HepG2 (cell line): ENCODE results near the gene CTRL. TPM values are rescaled to one million over a fixed set of nuclear protein-coding genes. Genes with fewer than 3 reads are reported as not detected.

ENCODE experiments used
- EEA1 ChIP-seq: sonication (generic); formaldehyde crosslinking; IDR thresholded peaks from 2 replicates; pipeline ENCODE4 v1.5.1; 2020; ENCODE audit warnings: mild to moderate bottlenecking, missing genetic modification reagents, borderline replicate concordance
- FLYWCH1 ChIP-seq: sonication (generic); formaldehyde crosslinking; IDR thresholded peaks from 2 replicates; pipeline ENCODE4 v1.8.1; 2023; ENCODE audit warnings: mild to moderate bottlenecking, missing genetic modification reagents
- GLI4 ChIP-seq: sonication (generic); formaldehyde crosslinking; IDR thresholded peaks from 2 replicates; pipeline ENCODE4 v1.5.1; 2020; ENCODE audit warnings: missing genetic modification reagents, mild to moderate bottlenecking, moderate library complexity, borderline replicate concordance
- KAT7 ChIP-seq: IDR thresholded peaks from 2 replicates; pipeline ENCODE4 v1.6.1; 2018; ENCODE audit warnings: borderline replicate concordance, missing compliant biosample characterization
- KMT2B ChIP-seq: IDR thresholded peaks from 2 replicates; pipeline ENCODE4 v1.6.1; 2016; ENCODE audit warnings: missing genetic modification reagents, missing compliant biosample characterization
- MAFF ChIP-seq: IDR thresholded peaks from 2 replicates; pipeline ENCODE4 v1.6.1; 2011; ENCODE audit warnings: low read depth, low read length, improper control_type of control experiment
- NFATC3 ChIP-seq: sonication (generic); formaldehyde crosslinking; IDR thresholded peaks from 2 replicates; pipeline ENCODE4 v1.5.1; 2020; ENCODE audit warnings: mild to moderate bottlenecking, missing genetic modification reagents
- NR2F2 ChIP-seq: IDR thresholded peaks from 2 replicates; pipeline ENCODE4 v1.6.1; 2012; ENCODE audit warnings: low read depth, inconsistent platforms, borderline replicate concordance
- PAWR ChIP-seq: sonication (generic); formaldehyde crosslinking; IDR thresholded peaks from 2 replicates; pipeline ENCODE4 v1.4.0; 2020; ENCODE audit warnings: missing genetic modification reagents, mild to moderate bottlenecking, borderline replicate concordance
- SIN3A ChIP-seq: IDR thresholded peaks from 2 replicates; pipeline ENCODE4 v1.6.1; 2011; ENCODE audit warnings: low read depth, mild to moderate bottlenecking, control low read depth, low read length, borderline replicate concordance
- SMAD3 ChIP-seq: sonication (generic); formaldehyde crosslinking; IDR thresholded peaks from 2 replicates; pipeline ENCODE4 v1.4.0; 2020; ENCODE audit warnings: missing genetic modification reagents
- SNAPC4 ChIP-seq: sonication (generic); formaldehyde crosslinking; IDR thresholded peaks from 2 replicates; pipeline ENCODE4 v1.4.0; 2020; ENCODE audit warnings: mild to moderate bottlenecking, missing genetic modification reagents
- TEAD2 ChIP-seq: sonication (generic); formaldehyde crosslinking; IDR thresholded peaks from 2 replicates; pipeline ENCODE4 v1.9.0; 2021; ENCODE audit warnings: missing genetic modification reagents
- ZNF160 ChIP-seq: sonication (generic); formaldehyde crosslinking; IDR thresholded peaks from 2 replicates; pipeline ENCODE4 v1.8.0; 2022; ENCODE audit warnings: mild to moderate bottlenecking, inconsistent platforms, missing genetic modification reagents
- ZNF235 ChIP-seq: sonication (generic); formaldehyde crosslinking; IDR thresholded peaks from 2 replicates; pipeline ENCODE4 v1.8.1; 2023; ENCODE audit warnings: mild to moderate bottlenecking, missing genetic modification reagents, borderline replicate concordance
- ZNF543 ChIP-seq: sonication (generic); formaldehyde crosslinking; IDR thresholded peaks from 2 replicates; pipeline ENCODE4 v1.4.0; 2020; ENCODE audit warnings: mild to moderate bottlenecking, missing genetic modification reagents
- ZNF629 ChIP-seq: sonication (generic); formaldehyde crosslinking; conservative IDR thresholded peaks from 2 replicates; pipeline ENCODE4 v1.5.0; 2020; ENCODE audit warnings: missing genetic modification reagents
- ZNF746 ChIP-seq: sonication (generic); formaldehyde crosslinking; IDR thresholded peaks from 2 replicates; pipeline ENCODE4 v1.8.0; 2022; ENCODE audit warnings: mild to moderate bottlenecking, missing genetic modification reagents
- ZNF792 ChIP-seq: IDR thresholded peaks from 2 replicates; pipeline ENCODE4 v1.6.1; 2016
- ZNF841 ChIP-seq: sonication (generic); formaldehyde crosslinking; IDR thresholded peaks from 2 replicates; pipeline ENCODE4 v1.8.1; 2023; ENCODE audit warnings: missing genetic modification reagents, borderline replicate concordance
- polyA plus RNA-seq, 8 experiments: library from polyadenylated mRNA; depleted of rRNA in 3 of 8; stranded (reverse) in 7 of 8; unstranded in 1 of 8; fragments of >200 nt; fragmentation: Illumina TruSeq in 4 of 8; extraction: Trizol in 4 of 8; gene quantifications; 2 replicates each; pipeline versions ENCODE4 v1.2.1 to v1.2.3, GENCODE V29; 2011 to 2016; ENCODE audit warnings: low read depth in 4 of 8, missing spikeins in 1 of 8, mixed read lengths in 1 of 8; ENCODE audit not compliant: insufficient read depth in 1 of 8
- total RNA-seq, 5 experiments: library from RNA; depleted of rRNA; stranded (reverse); fragments of >200 nt; fragmentation: Illumina TruSeq; extraction: Trizol; gene quantifications; 2 replicates each; pipeline ENCODE4 v1.2.3, GENCODE V29; 2016; ENCODE audit warnings: low read depth in 1 of 5
- TF ChIP-seq, protein P1 (sequence below): sonication (generic); formaldehyde crosslinking; conservative IDR thresholded peaks from 2 replicates; pipeline ENCODE4 v1.4.0; 2020; ENCODE audit warnings: missing genetic modification reagents
- TF ChIP-seq, protein P2 (sequence below): sonication (generic); formaldehyde crosslinking; IDR thresholded peaks from 2 replicates; pipeline ENCODE4 v1.8.0; 2022; ENCODE audit warnings: low read depth, missing genetic modification reagents

The CTRL gene
- total and polyA plus RNA-seq, 2 of the 13 experiments (the other 11 are each of a cell fraction or from before 2014, with no cell fraction given) = 1.9 to 2.7 TPM

- no peak for TF ChIP-seq ZNF543 (CRISPR knock-in tag)
- 0 out of 2 replicates have a peak, but pooled peaks have one; percentile 62 for TF ChIP-seq EEA1
- TF ChIP-seq SIN3A = peak; percentile 44; the same call in 1 of the 2 replicates
- TF ChIP-seq NR2F2 = no peak
- TF ChIP-seq GLI4 = peak; percentile 68; the same call in 1 of the 2 replicates
- TF ChIP-seq KMT2B (CRISPR knock-in tag) = peak; percentile 52; the same call in 1 of the 2 replicates
- TF ChIP-seq ZNF235 (CRISPR knock-in tag) = peak; percentile 92; the same call in 1 of the 2 replicates
- peak; percentile 41; the same call in 1 of the 2 replicates for TF ChIP-seq ZNF746 (CRISPR knock-in tag)
- TF ChIP-seq, protein P1, sequence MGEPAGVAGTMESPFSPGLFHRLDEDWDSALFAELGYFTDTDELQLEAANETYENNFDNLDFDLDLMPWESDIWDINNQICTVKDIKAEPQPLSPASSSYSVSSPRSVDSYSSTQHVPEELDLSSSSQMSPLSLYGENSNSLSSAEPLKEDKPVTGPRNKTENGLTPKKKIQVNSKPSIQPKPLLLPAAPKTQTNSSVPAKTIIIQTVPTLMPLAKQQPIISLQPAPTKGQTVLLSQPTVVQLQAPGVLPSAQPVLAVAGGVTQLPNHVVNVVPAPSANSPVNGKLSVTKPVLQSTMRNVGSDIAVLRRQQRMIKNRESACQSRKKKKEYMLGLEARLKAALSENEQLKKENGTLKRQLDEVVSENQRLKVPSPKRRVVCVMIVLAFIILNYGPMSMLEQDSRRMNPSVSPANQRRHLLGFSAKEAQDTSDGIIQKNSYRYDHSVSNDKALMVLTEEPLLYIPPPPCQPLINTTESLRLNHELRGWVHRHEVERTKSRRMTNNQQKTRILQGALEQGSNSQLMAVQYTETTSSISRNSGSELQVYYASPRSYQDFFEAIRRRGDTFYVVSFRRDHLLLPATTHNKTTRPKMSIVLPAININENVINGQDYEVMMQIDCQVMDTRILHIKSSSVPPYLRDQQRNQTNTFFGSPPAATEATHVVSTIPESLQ (CRISPR knock-in tag) = no peak
- no peak for TF ChIP-seq FLYWCH1 (CRISPR knock-in tag)
- TF ChIP-seq PAWR (CRISPR knock-in tag) = no peak
- TF ChIP-seq ZNF629 (CRISPR knock-in tag) = no peak
- no peak; the same call in 1 of the 2 replicates for TF ChIP-seq NFATC3 (CRISPR knock-in tag)
- peak; percentile 48; the same call in 1 of the 2 replicates for TF ChIP-seq KAT7
- TF ChIP-seq SMAD3 (CRISPR knock-in tag) = no peak
- TF ChIP-seq ZNF792 (CRISPR knock-in tag) = peak; percentile 79; the same call in 1 of the 2 replicates
- no peak for TF ChIP-seq ZNF841 (CRISPR knock-in tag)
- TF ChIP-seq ZNF160 = no peak
- no peak for TF ChIP-seq MAFF
- no peak for TF ChIP-seq SNAPC4 (CRISPR knock-in tag)
- TF ChIP-seq, protein P2, sequence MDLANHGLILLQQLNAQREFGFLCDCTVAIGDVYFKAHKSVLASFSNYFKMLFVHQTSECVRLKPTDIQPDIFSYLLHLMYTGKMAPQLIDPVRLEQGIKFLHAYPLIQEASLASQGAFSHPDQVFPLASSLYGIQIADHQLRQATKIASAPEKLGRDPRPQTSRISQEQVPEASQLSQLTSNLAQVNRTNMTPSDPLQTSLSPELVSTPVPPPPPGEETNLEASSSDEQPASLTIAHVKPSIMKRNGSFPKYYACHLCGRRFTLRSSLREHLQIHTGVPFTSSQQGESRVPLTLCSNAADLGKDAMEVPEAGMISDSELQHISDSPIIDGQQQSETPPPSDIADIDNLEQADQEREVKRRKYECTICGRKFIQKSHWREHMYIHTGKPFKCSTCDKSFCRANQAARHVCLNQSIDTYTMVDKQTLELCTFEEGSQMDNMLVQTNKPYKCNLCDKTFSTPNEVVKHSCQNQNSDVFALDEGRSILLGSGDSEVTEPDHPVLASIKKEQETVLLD (CRISPR knock-in tag) = no peak
- no peak for TF ChIP-seq TEAD2 (CRISPR knock-in tag)
These were observed 12.2 kb upstream of the CTRL start, which contains the start of gene LCAT (continued) for GRCh38 chr16:67943619-67944504.
